HG02763 (cell line): ENCODE measurements around the gene C16orf92.
"Not testable (repeated sequence)": the region's sequence is repeated elsewhere in the genome, so short reads cannot be mapped to it uniquely, and the experiment has no call there.

Source experiments
- ATAC-seq: cut with Tn5 transposase; IDR thresholded peaks from one replicate; pipeline ENCODE4 v1.9.1; 2021; ENCODE audit warnings: mild to moderate bottlenecking, moderate library complexity; ENCODE audit not compliant: unreplicated experiment

The C16orf92 gene

GRCh38 chr16:30023586-30023985 is 588 bp downstream of the C16orf92 start:
- ATAC-seq = no peak

DNA sequence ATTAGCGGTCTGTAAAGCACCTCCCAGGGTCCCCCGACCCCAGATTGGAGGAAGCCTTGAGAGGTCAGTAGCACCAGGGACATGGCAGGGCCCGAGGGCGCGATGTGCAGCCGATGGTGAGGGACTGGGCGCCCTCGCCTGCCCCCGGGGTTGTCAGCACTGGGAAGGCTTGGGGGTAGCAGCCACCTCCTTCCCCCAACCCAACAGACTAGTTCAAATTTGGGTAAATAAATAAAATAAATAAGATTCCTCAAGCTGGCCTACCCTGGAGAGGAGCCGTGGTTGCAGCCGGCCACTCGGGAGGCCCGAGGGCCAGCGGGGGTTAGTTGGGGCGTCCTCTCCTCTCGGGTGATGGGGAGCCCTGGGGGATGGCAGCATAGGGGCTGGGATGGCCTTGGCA is 1.5 kb downstream of the C16orf92 start:
- ATAC-seq = no peak

- ATAC-seq = no peak
Measured at GRCh38 chr16:30025156-30025555, 2.2 kb downstream of the C16orf92 start.

GRCh38 chr16:30025574-30025973 is 2.6 kb downstream of the C16orf92 start:
- no peak for ATAC-seq

- no peak for ATAC-seq
Measured at GRCh38 chr16:30026449-30026848, 3.5 kb downstream of the C16orf92 start.

GRCh38 chr16:30027588-30028437 is 4.8 kb downstream of the C16orf92 start:
- ATAC-seq = no peak

DNA sequence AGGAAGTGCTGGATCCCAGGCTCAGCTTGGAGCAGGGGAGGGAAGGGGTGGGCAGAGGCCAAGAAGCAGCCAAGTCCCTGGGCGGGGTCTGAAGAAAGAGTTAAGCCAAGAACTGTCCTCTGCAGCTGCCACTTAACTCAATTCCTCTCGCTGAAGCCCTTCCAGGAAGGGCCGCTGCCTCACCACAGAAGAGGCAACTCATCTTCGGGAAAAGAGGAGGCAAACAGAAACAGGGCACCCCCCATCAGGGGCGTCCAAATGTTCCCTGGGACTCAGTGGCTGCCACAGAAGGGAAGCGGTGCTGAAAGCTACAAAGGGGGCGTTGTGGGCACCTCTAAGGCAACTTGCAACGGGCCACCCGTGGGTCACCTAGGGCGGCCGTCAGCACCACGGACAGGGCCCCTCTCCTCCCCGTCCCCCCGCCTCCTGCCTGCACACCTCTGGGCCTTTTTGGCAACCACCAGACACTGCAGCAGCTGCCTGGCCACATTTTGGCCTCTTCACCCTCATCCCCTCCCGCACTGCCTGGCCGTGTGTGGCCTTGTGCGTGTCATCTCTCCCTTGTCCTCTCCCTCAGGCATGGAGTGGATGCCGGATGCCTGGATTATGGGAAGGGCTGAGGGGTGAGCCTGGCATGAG is 5.6 kb downstream of the C16orf92 start:
- no peak for ATAC-seq

GRCh38 chr16:30030011-30030685 is 7.2 kb downstream of the C16orf92 start:
- ATAC-seq = no peak

GRCh38 chr16:30030841-30031413 is 7.9 kb downstream of the C16orf92 start, which contains the start of gene TLCD3B:
Gene TLCD3B (minus strand): TSS chr16:30031271. CDS start chr16:30030527, 744 bp downstream.
- ATAC-seq = no peak

GRCh38 chr16:30031477-30031918 is 8.5 kb downstream of the C16orf92 start:
- no peak for ATAC-seq

DNA sequence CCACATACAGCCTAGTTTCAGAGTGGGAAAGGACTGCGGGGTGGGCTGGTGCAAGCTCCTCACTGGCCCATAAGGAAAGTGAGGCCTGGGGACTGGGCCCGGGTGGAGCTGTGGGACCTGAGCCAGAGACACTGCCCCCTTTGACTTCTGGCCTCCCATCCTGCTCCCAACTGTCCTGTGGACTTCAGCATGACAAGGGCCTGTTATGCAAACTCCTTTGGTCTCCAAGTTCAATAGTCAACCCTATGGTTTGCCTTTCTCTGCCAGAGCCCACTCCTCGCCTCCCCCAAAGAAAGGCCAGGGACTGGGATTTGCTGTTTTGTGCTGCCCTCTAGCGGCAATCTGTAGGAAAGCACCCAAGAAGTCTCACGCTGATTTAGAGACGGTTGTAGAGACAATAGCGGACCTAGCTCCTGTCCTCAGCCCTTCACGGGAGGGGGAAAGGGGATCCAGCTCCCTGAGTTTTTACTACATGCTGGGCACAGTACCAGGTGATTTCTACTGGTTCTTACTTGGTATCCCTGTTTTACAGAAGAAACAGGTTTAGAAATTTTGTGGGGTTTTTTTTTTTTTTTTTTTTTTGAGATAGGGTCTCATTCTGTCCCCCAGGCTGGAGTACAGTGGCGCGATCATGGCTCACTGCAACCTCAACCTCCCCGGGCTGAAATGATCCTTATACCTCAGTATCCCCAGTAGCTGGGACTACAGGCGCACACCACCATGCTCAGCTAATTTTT is 9.3 kb downstream of the C16orf92 start:
- no peak for ATAC-seq

GRCh38 chr16:30033270-30033669 is 10.3 kb downstream of the C16orf92 start:
- ATAC-seq = no peak

- no peak for ATAC-seq
Measured at GRCh38 chr16:30040221-30040620, 17.2 kb downstream of the C16orf92 start.

GRCh38 chr16:30040690-30041089 is 17.7 kb downstream of the C16orf92 start:
- ATAC-seq = not testable (repeated sequence)

GRCh38 chr16:30041841-30042240 is 18.8 kb downstream of the C16orf92 start:
- no peak for ATAC-seq

DNA sequence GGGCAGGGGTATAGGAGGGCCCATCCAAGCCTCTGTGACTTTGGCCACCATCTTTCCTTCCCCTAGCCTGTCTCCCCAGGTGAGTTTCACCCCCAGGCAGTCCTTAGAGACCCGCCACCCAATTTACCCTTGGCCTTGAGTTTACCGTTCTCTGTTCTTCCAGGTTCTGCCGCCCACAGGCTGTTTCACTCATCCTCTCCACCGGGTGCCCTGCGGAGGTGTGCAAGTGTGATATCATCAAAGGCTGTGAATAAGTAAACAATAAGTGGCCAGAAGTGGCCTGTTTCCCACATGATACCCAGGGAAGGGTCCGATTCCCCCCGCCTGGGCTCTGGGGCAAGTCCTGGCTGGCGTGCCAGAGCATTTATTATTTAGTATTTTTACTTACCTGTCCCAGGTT is 23.2 kb downstream of the C16orf92 start:
- no peak for ATAC-seq

GRCh38 chr16:30046588-30046987 is 23.6 kb downstream of the C16orf92 start:
- no peak for ATAC-seq

DNA sequence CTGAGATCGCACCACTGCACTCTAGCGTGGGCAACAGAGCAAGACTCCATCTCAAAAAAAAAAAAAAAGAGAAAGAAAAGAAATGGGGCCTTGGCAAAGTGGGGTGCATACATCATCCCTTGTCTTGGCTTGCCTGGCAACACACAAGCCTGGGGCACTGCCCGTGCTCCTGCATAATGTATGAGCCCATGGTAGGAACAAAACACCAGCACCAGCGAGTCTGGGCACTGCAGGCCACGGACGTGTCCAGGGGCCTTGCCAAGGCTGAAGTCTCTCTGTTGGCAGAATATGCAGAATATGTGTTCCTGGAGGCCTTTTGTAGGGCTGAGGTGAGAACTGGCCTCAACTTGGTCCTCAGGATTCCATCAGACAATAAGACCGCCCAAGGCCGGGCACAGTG is 26.9 kb downstream of the C16orf92 start:
- no peak for ATAC-seq

GRCh38 chr16:30051518-30051917 is 28.5 kb downstream of the C16orf92 start:
- ATAC-seq = no peak

GRCh38 chr16:30052671-30053372 is 29.8 kb downstream of the C16orf92 start:
- ATAC-seq = no peak
